ENCODE measurements around the gene CDR2.

- TF ChIP-seq POLR2AphosphoS5 (IDR thresholded peaks at IDR 0.05; ENCODE audit: borderline replicate concordance, low read depth, low read length) (no peak), EZH2 (IDR thresholded peaks at IDR 0.05) (no peak), FOXP2 (optimal IDR thresholded peaks at IDR 0.05; ENCODE audit: control extremely low read depth, extremely low read length, insufficient read depth) (no peak)
Measured at GRCh38 chr16:22329199-22329695, 45.2 kb downstream of the CDR2 start.

Measured in SK-N-MC (cell line).